T-helper 1 cell treated with Interleukin-12 subunit alpha and Interleukin-12 subunit beta and Interleukin-4 antibody, amounts not matched to agents 30 ng/mL and 1 ng/mL, for 36 hours (primary cell): ENCODE measurements around the gene ANKRD66. TPM values are rescaled to one million over a fixed set of nuclear protein-coding genes. Genes with fewer than 3 reads are reported as not detected.
"Not testable (repeated sequence)": the region's sequence is repeated elsewhere in the genome, so short reads cannot be mapped to it uniquely, and the experiment has no call there.

Source experiments
- intact Hi-C: fragments of 100-400 bp; cut with micrococcal nuclease; formaldehyde crosslinking; loops from one replicate; pipeline ENCODE4 v1.15.1; 2024
- total RNA-seq: library from RNA; stranded (reverse); gene quantifications from 2 replicates; pipeline ENCODE4 v1.2.3, GENCODE V29; 2022

The ANKRD66 gene
- total RNA-seq, 1 donor from 2014 or later = not detected

DNA sequence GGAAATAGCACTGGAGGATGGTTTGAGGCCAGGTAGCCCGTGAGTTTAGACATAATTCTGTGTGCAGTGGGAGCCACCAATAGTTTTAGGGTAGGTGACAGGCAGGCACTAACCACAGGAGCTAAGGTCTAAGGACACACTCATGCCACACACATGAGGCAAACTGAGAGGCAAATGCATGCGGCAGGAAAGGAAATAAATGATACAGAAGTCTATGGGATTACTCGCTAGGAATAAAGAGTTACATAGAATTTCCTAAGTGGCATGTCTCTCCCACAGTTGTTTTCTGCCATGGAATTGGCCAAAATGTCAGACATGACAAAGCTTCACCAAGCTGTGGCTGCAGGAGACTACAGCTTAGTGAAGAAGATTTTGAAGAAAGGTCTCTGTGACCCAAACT, 4.9 kb downstream of the ANKRD66 start:
- intact Hi-C loops = no loop called here

DNA sequence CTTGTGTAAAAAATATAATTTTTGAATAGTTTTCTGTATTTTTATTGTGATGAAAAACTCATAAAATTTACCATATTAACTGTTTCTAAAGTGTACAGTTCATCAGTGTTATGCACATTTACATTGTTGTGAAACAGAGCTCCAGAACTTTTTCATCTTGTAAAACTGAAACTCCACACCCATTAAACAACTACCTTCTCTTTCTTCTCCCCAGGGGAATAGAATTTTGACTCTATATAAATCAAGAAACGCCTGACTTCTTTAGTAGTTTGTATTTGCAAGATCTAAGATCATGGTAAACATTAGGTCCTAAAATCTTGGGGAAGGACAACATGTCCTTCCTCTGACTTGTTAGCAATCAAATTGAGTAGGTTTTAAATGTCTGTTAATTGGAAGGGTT, 9.1 kb downstream of the ANKRD66 start:
- intact Hi-C loops = no loop called here

DNA sequence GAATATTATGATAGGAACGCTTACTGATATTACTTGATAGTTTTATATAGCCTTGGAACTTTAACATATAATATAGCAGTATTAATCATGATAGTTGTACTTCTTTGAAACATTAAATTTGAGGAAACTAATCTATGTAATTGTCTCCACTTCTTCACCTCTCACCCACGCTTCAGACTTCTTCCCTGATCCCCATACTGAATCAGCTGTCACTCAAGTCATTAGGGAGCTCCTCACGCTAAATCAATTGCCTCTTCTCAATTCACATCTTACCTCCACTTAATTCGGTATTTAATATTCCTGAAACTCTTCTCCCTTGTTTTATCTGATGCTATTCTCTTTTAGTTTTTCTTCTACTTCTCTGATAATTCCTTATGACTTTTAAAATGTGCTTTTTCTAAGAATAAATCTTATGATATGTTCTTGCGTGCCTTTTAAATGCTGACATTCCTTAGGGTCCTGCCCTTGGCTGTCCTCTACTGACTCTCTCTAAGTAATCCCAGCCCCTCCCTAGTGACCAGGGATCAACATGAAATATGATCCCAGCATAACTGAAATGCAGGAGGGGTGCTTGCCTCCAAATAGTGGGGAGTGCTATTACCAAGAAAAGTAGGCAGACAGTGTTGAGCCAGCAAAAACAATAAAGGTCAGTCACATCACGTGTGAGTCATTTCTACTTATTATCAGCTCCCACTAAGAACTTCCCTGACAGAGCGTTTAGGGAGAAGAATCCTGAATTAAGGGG, 9.9 kb downstream of the ANKRD66 start:
- intact Hi-C loops = no loop called here

GRCh38 chr6:46757214-46757596, 10.5 kb downstream of the ANKRD66 start:
- intact Hi-C loops = no loop called here

GRCh38 chr6:46758960-46759753, 12.4 kb downstream of the ANKRD66 start:
- intact Hi-C loops = no loop called here

GRCh38 chr6:46760925-46761324, 14.2 kb downstream of the ANKRD66 start:
- intact Hi-C loops = no loop called here

- intact Hi-C loops = no loop called here
These were observed 16.7 kb downstream of the ANKRD66 start for GRCh38 chr6:46763466-46763865.

- intact Hi-C loops = not testable (repeated sequence)
These were observed 17.5 kb downstream of the ANKRD66 start for GRCh38 chr6:46764280-46764679.

DNA sequence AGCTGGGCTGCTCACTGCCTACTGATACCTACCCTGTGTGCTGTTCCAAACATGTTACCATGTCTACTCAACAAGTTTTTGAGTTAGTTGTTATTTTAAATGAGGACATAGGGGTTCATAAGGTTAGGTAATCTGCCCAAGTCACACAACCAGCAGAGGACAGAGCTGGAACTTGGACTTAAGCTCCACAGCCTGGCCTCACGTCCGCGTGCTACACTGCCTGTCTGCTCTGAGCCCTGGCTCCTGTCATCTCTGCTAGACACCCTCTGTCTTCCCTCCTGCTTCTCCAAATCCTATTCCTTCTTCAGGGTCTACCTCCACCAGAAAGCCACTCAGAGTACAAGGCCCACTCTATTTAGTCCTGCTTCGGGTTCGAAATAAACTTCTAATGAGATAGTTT, 18.2 kb downstream of the ANKRD66 start:
- intact Hi-C loops = no loop called here

DNA sequence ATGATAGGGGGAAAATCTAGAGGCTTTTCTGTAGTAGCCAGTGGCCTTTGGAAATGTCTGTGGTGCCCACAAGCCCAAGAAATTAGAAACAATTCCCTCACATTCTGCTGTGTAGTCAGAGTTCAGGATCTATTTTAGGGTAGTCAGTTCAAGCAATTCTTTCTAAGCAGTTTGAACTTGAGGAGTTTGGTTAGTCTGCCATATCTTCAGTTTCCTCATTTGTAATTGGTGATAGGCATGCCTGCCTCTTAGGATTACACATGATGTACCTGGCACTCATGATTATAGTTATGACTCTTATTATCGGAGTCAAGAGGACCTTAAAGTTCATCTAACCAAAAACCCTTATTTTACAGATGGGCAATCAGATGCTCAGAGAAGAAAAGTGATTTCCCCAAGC, 25.3 kb downstream of the ANKRD66 start:
- intact Hi-C loops = no loop called here

DNA sequence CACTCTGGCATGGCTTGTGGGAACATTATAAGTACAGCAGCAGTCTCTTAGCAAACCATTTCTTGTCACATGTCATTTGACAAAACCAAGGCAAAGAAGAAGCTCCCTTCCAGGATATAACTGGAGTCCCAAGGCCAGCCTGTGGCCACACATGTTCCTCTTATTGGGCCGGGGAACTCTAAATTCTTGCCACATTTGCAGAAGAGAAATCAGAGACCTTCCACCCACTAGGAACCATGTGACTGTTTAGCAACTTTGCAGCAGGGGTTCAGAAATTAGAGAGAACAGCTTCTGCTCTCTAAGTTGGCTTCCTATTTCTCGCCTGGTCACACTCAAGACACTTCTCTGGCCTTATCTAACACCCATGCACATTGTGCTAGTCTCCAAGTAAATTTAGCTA, 26.0 kb downstream of the ANKRD66 start:
- intact Hi-C loops = no loop called here

DNA sequence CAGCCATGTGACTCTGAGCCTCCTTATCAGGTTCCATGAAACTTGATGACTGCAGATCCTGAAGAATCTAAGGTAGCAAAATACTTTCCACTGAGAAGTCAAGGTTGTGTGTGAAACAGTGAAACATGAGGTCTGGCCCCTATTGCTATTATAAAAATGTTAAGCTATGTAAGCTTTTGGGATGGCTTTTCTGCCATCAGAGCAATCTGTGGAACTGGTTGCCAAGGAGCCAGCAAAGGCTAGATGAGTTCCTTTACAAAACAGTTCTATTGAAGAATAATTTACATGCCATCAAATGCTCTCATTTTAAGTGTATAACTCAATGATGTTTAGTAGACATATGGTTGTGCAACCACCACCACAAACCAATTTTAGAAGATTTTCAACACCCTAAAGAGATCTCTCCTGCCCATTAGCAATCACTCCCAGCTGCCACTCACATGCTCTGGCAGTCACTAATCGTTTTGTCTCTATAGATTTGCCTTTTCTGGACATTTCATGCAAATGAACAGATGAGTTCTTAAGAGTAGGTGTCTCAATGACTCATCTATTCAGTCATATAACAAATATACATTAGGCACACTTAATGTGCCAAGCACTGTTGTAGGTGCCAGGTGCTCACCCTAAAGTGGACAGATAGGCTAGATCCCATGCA, 26.6 kb downstream of the ANKRD66 start:
- intact Hi-C loops = no loop called here

- intact Hi-C loops = not testable (repeated sequence)
These were observed 28.0 kb downstream of the ANKRD66 start for GRCh38 chr6:46774736-46775135.

- intact Hi-C loops = no loop called here
These were observed 29.5 kb downstream of the ANKRD66 start for GRCh38 chr6:46776070-46776712.

- intact Hi-C loops = no loop called here
These were observed 31.0 kb downstream of the ANKRD66 start for GRCh38 chr6:46777476-46778346.

DNA sequence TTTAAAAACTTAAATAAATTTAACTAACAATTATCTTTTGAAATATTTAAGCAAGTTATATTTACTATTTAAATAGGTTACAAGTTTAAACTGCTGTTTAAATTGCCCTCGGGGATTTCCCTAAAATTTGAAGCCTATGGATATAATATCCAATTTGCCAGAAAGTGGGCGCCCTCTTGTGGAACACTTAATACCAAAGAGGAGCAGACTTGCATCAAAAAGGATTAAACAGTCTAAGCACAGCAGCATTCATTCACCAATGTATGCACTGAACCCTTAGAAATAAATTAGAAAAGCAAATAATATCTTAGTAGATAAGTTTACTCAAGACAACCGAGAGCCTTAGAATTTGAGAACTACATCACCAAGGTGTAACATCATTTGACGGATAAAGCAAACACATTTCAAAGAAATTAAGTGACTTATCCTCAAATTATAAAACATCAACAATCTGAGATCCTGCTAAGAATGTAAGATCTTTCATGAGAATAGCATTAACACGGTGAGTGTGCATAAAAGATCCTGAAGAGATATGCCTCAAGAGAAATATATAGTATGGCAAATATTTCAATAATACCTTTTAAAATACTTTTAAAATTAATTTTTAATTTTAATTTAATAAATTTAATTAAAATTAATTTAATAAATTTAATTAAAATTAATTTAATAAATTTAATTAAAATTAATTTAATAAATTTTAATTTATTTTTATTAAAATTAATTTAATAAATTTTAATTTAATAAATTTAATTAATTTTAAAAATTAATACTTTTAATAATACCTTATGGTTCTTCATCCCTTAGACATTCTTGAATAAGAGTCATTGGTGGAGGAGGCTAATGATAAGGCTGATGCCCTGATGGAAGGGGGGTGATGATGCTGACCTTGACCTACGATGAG, 35.0 kb downstream of the ANKRD66 start:
- intact Hi-C loops = loop anchor here (1.0 to 5.0 kb wide), 3 partner anchors 561 to 739 kb away; no protein-coding TSS in a partner anchor

DNA sequence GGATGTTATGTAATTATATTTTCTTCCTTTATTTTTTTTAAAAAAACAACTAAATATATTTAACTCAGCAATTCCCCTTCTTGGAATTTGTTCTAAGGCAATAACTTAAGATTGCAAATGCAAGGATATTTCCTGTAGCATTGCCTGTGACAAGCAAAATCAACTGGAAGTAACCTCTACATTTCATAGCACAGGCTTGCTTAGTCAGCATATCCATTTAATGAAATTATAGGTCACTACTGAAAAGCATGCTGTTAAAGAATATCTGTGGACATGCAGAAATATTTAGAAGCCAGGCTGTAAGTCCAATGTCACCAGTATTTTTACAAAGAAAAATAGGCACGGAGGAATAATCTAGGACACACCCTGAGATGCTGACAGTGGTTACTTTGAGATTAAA, 37.8 kb downstream of the ANKRD66 start:
- intact Hi-C loops = loop anchor here (5.0 kb wide), 1 partner anchor 742 kb away; no protein-coding TSS in a partner anchor

GRCh38 chr6:46787871-46788540, 41.3 kb downstream of the ANKRD66 start:
- intact Hi-C loops = no loop called here

DNA sequence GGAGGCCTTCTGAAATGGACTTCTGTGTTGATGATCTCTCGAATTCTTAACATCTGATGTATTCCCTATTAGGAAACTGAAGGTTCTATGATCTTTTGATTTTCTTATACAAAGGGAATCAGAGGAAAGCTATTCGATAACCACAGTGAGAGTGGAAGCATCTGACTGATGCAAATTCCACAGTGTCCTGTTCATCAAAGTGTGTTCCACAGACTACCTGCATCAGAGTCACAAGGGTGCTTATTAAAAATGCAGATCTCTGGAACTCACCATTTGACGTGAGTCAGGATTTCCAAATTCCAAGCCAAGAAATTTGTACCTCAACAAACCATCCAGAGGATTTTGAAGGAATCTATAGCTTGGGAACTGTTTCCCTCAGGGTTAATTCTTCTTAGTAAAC, 42.1 kb downstream of the ANKRD66 start:
- intact Hi-C loops = no loop called here
